ENCODE measurements around the gene FPR3.

The FPR3 gene

GRCh38 chr19:51807111-51807701 is 12.2 kb downstream of the FPR3 start:
- Histone ChIP-seq H3K27ac (no peak overlapping the region), H3K27me3 (replicated peaks) (no peaks in the 10 kb centered on the region), H3K36me3 (replicated peaks) (no peaks in the 10 kb centered on the region), H3K4me3 (ENCODE audit: low read depth, low read length) (no peak overlapping the region)
- DNase-seq: peak; percentile 21
- TF ChIP-seq, protein P1, sequence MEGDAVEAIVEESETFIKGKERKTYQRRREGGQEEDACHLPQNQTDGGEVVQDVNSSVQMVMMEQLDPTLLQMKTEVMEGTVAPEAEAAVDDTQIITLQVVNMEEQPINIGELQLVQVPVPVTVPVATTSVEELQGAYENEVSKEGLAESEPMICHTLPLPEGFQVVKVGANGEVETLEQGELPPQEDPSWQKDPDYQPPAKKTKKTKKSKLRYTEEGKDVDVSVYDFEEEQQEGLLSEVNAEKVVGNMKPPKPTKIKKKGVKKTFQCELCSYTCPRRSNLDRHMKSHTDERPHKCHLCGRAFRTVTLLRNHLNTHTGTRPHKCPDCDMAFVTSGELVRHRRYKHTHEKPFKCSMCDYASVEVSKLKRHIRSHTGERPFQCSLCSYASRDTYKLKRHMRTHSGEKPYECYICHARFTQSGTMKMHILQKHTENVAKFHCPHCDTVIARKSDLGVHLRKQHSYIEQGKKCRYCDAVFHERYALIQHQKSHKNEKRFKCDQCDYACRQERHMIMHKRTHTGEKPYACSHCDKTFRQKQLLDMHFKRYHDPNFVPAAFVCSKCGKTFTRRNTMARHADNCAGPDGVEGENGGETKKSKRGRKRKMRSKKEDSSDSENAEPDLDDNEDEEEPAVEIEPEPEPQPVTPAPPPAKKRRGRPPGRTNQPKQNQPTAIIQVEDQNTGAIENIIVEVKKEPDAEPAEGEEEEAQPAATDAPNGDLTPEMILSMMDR (IDR thresholded peaks at IDR 0.05; ENCODE audit: low read depth, low read length, missing control alignments): no peak
- in situ Hi-C loops (cut with HindIII; ENCODE audit: low pct_ligation_motif_present, low sequenced_read_pairs): no loop called here

GRCh38 chr19:51807925-51808324 is 13.0 kb downstream of the FPR3 start:
- H3K27ac ChIP-seq: no peak overlapping the region
- no peaks in the 10 kb centered on the region for H3K36me3 ChIP-seq (replicated peaks)
- in situ Hi-C loops (cut with HindIII; ENCODE audit: low pct_ligation_motif_present, low sequenced_read_pairs): no loop called here
- TF ChIP-seq, protein P1 (IDR thresholded peaks at IDR 0.05; ENCODE audit: low read depth, low read length, missing control alignments): no peak
- no peaks in the 10 kb centered on the region for H3K27me3 ChIP-seq (replicated peaks)
- DNase-seq: no peak
- H3K4me3 ChIP-seq (ENCODE audit: low read depth, low read length): no peak overlapping the region

DNA sequence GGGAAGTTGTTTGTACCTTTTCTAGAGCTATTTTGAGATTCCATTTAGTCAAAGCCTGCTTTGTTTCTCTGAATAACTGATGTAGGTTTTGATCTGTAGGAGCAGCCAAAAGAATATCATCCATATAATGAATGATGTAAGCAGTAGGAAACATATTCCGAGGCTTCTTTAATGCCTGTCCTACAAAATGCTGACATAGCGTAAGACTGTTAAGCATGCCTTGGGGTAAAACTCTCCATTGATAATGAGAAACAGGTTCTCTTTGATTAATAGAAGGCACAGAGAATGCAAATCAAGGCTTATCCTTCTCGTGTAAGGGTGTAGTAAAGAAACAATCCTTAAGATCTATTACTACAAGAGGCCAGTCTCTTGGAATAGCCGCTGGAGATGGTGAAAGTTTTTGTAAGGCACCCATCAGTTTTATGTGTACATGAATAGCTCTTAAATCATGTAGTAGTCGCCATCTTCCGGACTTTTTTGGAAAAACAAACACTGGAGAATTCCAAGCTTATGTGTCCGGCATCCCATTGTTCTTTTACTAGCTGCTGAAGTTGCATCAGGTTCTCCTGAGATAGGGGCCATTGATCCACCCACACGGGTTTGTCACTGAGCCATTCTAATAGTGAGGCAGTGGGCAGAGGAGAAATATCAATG is 13.5 kb downstream of the FPR3 start:
- no peaks in the 10 kb centered on the region for H3K27me3 ChIP-seq (replicated peaks)
- no peak overlapping the region for H3K4me3 ChIP-seq (ENCODE audit: low read depth, low read length)
- H3K27ac ChIP-seq: no peak overlapping the region
- in situ Hi-C loops (cut with HindIII; ENCODE audit: low pct_ligation_motif_present, low sequenced_read_pairs): no loop called here
- no peak for DNase-seq
- H3K36me3 ChIP-seq (replicated peaks): no peaks in the 10 kb centered on the region
- TF ChIP-seq, protein P1 (IDR thresholded peaks at IDR 0.05; ENCODE audit: low read depth, low read length, missing control alignments): no peak

- Histone ChIP-seq H3K27ac (no peak overlapping the region), H3K27me3 (replicated peaks) (no peaks in the 10 kb centered on the region), H3K36me3 (replicated peaks) (no peaks in the 10 kb centered on the region), H3K4me3 (ENCODE audit: low read depth, low read length) (no peak overlapping the region)
- TF ChIP-seq, protein P1 (IDR thresholded peaks at IDR 0.05; ENCODE audit: low read depth, low read length, missing control alignments): no peak
- no peak for DNase-seq
- in situ Hi-C loops (cut with HindIII; ENCODE audit: low pct_ligation_motif_present, low sequenced_read_pairs): no loop called here
These were observed 14.8 kb downstream of the FPR3 start for GRCh38 chr19:51809787-51810186.

GRCh38 chr19:51810223-51810622 is 15.3 kb downstream of the FPR3 start:
- in situ Hi-C loops (cut with HindIII; ENCODE audit: low pct_ligation_motif_present, low sequenced_read_pairs): no loop called here
- Histone ChIP-seq H3K36me3 (replicated peaks) (no peaks in the 10 kb centered on the region), H3K27ac (no peak overlapping the region), H3K27me3 (replicated peaks) (no peaks in the 10 kb centered on the region), H3K4me3 (ENCODE audit: low read depth, low read length) (no peak overlapping the region)
- DNase-seq: no peak
- TF ChIP-seq, protein P1 (IDR thresholded peaks at IDR 0.05; ENCODE audit: low read depth, low read length, missing control alignments): no peak

DNA sequence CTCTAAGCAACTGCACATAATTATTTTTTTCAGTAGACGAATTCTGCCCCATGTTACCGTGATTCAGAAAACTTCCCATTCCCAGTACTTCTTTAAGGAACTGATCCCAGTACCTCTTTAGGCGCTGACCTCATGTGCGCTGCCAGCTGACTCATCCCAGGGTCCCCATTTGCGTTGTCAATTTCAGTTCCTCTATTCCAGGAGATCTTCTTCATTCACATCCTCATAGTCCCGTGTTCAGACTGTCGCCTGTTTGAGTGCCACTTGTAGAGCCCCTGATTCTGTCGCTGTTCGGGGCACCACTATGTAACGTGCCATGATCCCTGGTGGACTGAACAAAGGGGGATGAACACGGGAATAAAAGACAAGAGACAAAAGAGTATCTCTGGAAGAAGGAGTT is 16.4 kb downstream of the FPR3 start:
- Histone ChIP-seq H3K4me3 (ENCODE audit: low read depth, low read length) (no peak overlapping the region), H3K36me3 (replicated peaks) (no peaks in the 10 kb centered on the region), H3K27ac (no peak overlapping the region), H3K27me3 (replicated peaks) (no peaks in the 10 kb centered on the region)
- TF ChIP-seq, protein P1 (IDR thresholded peaks at IDR 0.05; ENCODE audit: low read depth, low read length, missing control alignments): no peak
- DNase-seq: no peak
- in situ Hi-C loops (cut with HindIII; ENCODE audit: low pct_ligation_motif_present, low sequenced_read_pairs): no loop called here

Data from brain microvascular endothelial cell (primary cell).